DMS114 treated with DMSO at 0.1 percent for 48 hours (cell line): ENCODE data around the gene SOWAHA.
"Not testable (repeated sequence)": the region's sequence is repeated elsewhere in the genome, so short reads cannot be mapped to it uniquely, and the experiment has no call there.

Experiments
- DNase-seq: peaks from one replicate; lab custom pipeline; 2025; ENCODE audit not compliant: unreplicated experiment; lab: John Stamatoyannopoulos, UW

SOWAHA gene

DNA sequence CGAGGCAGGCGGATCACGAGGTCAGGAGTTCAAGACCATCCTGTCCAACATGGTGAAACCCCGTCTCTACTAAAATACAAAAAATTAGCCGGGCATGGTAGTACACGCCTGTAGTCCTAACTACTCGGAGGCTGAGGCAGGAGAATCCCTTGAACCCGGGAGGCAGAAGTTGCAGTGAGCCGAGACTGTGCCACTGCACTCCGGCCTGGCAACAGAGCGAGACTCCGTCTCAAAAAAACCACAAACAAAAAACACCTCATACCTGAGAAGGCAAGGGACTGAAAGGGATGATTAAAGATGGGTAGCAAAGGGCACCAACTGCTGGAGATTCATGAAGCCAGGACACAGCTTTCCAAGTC lies 6.3 kb upstream of the SOWAHA start:
- not testable (repeated sequence) for DNase-seq

DNA sequence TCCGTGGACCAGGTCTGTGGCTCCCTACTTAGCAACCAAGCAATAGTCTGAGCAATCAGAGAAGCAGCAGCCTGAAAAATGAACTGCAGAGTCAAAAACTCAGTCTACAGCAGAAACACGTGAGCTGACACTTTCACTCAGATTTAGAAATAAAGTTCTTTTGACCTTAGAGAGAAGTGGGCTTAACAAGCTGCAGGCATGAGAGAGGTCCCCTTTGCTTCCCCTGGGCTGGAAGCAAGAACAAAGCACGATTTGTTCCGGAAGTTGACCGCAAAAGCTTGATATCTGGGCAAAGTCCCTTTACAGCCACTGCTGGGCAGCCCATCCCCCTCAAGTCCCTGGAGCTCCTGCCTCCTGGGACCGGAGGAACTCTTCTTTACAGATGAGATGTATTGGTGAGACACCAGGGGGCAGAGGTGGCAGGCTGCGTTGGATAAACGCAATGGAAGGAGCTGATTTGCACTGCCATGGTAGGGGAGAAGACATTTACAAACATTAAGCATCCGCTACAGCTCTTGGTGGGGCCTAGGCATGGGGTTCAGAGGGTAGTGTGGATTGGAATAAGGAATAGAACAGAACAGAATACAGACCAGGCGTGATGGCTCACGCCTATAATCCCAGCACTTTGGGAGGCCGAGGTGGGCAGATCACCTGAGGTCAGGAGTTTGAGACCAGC lies 5.8 kb upstream of the SOWAHA start:
- no peak for DNase-seq

DNA sequence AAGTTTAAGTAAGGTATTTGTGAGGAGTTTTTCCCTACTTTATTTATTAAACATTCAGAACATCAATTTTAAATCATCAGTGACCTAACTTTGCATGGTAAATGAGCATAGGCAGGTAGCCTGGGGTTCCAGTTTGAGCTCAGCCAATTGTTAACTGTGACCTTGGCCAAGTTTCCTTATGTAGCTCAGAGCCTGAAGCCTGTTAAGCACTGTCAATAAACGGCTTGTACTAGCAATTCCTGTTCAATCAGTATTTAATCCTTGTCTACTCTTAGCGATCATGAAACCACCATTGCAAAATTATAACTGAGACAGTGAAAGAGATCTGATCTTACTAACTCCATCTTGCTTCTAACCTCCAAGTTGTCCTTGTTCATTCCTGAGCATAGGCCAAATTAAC lies 4.7 kb upstream of the SOWAHA start:
- DNase-seq, result no peak

DNA sequence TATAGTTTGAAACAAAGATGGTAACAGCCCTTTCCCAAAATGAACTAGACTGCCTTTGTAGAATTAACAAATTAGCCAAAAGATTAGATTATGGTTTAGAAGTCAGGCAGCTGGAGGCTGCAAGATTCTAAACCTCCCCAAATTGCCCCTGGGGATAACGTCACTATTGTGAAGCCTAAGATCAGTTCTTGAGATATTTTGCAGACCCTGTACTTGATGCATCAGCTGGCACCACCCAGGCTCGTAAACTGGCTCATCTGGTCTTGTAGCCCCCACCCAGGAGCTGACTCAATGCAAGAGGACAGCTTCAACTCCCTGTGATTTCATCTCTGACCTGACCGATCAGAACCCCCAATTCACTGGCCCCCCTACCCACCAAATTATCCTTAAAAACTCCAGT lies 4.2 kb upstream of the SOWAHA start:
- DNase-seq, result no peak

DNA sequence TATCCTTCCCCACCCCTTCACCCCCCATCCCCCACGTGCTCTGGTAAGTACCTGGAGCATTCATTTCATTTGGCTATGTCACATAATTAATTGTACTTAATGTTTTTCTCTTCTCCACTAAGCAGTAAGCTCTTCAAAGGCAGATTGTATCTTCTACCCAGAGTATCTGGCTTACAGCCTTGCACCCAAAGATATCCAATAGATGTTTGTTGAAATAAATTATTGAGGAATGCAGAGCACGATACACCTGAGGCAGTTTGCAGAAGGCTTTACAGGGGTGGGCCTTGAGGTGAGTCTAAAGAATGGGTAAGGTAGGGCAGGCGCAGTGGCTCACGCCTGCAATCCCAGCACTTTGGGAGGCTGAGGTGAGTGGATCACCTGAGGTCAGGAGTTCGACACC lies 2.5 kb upstream of the SOWAHA start:
- DNase-seq, result no peak

DNA sequence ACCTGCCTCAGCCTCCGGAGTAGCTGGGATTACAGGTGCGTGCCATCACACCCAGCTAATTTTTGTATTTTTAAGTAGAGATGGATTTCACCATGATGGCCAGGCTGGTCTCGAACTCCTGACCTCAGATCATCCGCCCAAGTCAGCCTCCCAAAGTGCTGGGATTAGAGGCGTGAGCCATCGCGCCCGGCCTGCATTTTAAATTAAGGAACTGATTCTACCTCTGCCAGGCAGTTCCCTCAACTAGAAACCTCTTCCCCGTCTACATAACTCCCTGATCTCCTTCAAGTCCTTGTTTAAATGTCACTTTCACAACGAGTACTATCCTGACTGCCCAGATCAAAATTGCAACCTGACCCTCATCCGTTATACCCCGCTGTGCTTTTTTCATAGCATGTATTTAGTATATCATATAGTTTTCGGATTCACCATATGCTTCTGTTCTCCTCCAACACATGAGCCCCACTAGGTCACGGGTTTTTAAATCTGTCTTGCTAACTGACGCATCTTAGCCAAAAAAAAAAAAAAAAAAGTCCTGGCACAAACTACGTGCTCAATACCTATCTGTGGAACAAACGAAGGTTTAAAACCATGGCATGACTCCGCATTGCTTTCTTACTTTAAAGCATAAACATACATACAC lies 858 bp upstream of the SOWAHA start:
- DNase-seq, result no peak

DNA sequence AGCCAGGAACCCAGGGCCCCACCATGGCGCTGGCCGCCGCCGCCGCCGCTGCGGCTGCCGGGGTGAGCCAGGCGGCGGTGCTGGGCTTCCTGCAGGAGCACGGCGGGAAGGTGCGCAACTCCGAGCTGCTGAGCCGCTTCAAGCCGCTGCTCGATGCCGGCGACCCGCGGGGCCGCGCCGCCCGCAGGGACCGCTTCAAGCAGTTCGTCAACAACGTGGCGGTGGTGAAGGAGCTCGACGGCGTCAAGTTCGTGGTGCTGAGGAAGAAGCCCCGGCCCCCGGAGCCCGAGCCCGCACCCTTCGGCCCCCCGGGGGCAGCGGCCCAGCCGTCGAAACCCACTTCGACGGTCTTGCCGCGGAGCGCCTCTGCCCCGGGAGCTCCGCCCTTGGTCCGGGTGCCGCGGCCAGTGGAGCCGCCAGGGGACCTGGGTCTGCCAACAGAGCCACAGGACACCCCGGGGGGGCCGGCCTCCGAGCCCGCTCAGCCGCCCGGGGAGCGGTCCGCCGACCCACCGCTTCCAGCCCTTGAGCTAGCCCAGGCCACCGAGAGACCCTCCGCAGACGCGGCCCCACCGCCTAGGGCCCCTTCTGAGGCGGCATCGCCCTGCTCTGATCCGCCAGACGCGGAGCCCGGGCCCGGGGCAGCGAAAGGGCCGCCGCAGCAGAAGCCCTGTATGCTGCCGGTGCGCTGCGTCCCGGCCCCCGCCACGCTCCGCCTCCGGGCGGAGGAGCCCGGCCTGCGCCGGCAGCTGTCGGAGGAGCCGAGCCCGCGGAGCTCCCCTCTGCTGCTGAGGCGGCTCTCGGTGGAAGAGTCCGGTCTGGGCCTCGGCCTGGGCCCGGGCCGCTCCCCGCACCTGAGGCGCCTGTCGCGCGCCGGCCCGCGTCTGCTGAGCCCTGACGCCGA lies 749 bp downstream of the SOWAHA start:
- DNase-seq, result no peak

DNA sequence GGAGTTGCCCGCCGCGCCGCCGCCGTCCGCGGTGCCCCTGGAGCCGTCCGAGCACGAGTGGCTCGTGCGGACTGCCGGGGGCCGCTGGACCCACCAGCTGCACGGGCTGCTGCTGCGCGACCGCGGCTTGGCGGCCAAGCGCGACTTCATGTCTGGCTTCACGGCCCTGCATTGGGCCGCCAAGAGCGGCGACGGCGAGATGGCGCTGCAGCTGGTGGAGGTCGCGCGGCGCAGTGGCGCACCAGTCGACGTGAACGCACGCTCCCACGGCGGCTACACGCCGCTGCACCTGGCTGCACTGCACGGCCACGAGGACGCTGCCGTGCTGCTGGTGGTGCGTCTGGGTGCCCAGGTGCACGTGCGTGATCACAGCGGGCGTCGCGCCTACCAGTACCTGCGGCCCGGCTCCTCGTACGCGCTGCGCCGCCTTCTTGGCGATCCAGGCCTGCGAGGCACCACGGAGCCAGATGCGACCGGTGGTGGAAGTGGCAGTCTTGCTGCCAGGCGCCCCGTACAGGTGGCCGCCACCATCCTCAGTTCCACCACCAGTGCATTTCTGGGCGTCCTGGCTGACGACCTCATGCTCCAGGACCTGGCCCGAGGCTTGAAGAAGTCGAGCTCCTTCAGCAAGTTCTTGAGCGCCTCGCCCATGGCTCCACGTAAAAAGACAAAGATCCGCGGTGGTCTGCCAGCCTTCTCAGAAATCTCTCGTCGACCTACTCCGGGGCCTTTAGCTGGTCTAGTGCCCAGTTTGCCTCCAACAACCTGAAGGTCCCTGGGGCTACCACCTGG lies 1.6 kb downstream of the SOWAHA start:
- no peak for DNase-seq

DNA sequence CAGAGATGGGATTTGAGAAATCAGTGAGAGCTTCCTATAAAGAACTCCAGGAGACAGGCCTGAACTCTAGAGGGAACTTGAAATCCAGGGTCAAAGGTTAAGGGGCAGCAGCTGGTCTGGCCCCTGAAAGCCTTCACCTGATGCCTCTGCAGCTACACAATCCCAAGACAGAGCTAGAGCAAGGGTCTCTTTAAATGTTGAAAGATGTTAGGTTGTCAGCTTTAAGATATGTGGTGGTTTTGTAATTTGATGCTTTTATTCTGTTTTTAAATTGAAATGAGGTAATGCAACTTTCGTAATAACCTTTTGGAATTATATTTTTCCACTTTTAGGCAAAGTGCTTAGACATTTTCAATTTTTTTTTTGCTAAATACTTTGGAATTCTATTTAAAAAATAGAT lies 2.4 kb downstream of the SOWAHA start:
- no peak for DNase-seq

DNA sequence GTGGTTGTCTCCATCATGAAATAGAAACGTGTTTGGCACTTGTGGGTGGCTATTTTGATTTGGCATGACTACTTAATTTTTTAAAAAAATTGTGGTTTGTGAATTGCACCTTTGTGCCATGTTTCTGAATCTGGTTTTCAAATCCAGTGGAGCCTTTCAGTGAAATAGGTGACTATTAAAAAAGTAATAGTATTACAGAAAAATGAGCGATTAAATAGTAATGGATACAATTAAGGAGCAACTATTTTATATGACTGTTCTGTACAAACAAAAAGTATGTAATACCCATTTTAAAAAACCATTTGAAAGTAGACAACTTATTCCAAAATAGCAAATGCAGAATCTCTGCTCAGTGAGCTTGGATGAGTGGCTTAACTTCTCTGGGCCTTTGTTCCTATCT lies 3.0 kb downstream of the SOWAHA start:
- no peak for DNase-seq

DNA sequence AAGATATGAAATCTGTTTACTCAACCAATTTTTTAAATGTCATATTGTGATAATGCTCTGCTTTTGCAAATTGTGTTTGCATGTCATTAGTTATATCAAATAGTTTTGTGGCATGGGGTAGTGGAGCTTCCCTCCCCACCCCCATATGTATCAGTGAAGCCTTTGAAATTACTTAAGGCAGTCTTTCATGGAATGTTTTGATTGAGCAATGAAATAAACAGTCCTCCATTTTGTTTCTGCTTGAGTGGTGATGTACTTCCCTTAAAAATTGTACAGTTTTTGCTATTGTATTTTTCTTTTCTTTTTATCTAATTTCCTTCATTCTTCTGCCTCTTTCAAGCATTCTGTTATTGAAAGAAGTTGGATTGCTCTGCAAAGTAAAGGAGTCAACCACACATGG lies 3.5 kb downstream of the SOWAHA start:
- no peak for DNase-seq

DNA sequence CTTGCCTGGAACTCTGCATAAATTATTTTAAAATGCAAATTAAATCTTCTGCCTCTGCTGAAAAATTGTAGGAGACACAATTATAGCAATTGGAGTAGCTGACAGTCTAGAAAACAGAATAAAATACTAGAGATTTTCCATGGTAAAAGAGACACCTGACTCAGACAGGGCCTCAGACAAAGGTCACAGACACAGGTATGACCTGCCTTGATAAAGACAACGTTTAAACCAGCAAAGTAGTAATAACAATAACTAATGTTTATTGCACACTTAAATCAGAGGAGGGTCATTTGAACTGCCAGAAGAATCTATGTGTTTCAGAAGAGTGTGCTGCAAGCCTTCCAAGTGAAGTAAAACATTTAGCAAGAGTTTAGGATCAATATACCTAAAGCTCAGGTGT lies 3.9 kb downstream of the SOWAHA start:
- DNase-seq, result no peak

DNA sequence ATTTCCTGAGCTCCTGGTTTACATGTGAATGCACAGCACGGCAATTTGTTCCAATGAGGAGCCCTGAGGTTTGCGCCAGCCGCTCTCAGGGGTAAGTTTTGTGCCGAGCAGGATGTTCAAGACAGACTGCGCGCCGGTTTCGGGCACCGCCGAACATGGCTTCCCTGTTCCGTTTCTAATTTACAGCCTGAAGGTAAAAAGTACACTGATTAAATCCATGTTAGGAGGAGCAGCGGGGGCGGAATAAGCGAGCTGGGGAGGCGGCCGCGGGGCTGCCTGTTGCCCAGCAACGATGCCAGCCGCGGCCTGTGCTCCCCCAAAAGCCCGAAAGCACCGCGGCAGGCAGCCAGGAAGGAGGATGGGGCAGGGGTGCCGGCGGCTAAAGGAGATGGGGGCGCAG lies 6.4 kb downstream of the SOWAHA start:
- no peak for DNase-seq

DNA sequence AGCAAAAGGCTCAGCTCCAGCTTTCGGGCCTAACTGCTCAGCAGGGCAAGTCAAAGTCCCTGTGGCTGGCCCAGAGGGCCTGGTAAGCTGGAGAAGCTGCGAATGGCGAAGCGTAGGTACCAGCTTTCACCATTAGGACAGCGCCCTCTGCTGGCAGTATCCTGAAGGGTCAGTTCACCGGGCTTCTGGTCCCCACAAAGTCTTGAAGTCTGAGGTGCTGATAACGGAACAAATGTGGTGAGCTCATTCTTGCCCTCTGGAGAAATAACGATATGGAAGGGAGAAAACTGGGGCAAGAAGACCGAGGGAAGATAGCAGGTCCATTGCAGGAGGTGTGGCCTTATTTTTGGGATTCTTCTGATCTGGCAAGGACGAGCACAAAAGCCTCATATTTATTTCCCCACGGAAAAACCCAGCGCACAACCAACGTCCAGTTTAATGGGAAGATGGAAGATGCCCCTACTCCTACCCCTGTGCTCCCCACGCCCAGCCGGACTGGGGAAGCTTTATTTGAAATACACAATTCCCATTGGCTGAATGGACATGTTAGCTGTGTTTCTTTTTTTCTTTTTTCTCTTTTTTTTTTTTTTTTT lies 7.2 kb downstream of the SOWAHA start:
- DNase-seq, result peak; percentile 82

DNA sequence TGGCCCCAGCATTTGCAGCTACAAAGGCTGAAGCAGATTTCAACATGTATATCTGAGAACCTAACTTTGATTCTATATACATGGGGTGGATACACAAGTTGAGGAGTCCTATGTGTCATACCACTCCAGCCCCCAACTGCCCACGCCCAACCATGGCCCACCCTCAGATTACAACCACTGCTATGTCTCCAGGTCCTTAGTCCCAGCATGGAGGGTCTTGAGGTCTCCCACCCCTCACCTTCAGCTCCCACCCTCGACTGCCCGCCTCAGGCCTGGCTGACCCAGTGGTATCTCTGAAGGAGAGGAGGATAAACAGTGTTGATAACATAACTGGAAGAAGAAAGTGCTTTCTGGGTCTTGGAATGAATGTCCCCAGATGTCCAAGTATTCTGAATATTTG lies 8.2 kb downstream of the SOWAHA start:
- no peak for DNase-seq

DNA sequence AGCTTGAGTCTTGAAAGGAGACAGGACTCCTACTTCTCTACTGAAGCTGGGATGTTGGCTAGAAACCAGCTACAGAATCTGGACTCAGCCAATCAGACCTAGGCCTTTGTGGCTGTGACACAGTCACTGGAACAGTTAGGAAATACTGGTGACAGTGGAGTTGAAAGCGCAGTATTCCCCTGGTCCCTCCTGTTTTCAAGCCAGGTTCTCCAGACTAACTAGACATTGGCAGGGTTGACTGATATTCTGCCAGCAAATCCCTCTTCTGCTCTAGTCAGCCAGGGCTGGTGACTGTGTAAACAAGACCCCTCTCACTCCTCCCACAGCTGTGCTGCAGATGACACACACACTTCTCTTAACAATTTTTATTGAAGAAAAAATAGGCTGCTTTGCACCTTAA lies 8.7 kb downstream of the SOWAHA start:
- DNase-seq, result no peak

DNA sequence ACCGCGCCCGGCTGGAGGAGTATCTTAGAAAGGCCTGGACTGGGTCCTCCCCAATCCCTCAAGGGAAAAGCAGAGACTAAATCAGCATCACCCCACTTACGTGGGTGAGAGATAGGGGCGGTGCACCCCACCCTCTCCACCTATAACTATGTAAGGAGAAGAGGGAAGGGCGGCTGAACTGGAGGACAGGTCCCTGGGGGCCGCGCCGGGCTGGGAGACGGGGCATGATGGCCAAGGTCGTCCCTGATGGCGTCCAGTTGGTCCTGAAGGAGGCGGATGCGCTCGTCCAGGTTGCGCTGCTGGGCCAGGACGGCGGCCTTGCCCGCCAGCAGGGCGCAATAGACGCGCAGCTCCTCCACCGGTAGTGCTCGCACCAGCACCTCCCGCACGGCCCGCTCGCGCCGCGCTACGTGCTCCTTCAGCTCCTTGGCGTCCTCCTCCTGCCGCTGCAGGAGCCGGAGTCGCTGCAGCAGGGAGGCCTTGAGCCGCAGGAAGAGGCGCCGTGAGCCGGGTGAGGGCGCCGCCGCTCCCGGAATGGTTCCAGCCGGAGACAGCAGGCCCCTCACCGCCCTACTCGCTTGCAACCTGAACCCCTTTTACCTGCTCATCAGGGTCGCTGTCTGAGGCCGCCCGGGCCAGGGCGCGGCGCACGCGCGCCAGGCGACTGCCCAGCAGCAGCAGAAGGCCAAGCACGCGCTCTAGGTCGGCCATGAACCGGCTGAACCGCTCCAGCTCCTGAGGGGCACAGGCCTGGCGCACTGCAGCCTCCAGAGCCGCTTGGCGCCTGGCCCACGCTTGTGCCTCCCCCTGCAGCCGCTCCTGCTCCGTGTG lies 9.8 kb downstream of the SOWAHA start:
- DNase-seq, result no peak

DNA sequence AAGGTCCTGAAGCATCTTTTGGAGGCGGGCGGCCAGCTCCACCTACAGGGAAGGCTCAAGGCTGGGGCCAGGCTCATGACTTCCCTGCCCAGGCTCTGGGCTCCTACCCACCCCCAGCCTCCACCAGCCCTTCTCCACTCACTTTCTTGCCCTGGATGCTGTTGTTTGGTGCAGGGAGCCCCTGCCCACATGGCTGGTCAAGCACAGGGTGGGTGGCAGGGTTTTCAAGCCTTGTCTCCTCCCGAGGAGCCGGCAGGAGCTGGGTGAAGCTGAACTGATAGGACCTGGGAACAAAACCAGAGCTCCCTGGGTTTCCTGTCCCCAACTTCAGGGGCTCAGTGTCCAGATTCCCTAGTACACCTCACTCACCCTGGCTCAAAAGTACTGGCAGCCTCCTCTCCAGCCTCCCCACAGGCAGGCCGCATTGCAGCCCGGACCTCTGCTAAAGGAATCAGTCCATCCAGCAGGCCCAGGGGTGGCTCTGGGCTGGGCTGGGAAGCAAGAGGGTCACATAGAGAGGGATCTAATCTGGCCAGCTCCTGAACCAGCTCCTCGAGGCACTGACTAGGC lies 10.5 kb downstream of the SOWAHA start:
- DNase-seq, result no peak

DNA sequence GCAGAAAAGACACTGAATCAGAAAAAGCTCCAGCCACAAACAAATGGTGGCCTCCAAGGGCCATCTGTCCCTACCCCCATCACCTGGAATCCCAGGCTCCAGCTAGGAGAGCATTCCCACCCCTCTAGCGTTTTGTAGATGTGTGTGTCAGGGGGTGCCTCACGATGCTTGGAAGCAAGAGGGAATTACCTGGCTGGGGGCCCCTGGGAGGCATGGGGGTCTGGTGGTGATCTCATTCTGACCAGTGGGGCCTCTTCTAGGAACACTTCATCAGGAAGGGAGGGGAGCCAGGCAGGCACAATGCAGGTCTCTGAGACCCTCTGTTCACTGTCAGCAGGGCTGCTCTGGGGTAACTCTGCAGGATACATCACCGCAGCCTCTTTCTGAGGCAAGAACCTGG lies 11.3 kb downstream of the SOWAHA start:
- no peak for DNase-seq
